GM12891 (cell line): Measurements from ENCODE around the gene RFX2.

Experiments
- PAX5 ChIP-seq: IDR thresholded peaks from 2 replicates; pipeline ENCODE4 v1.6.1; 2011; ENCODE audit warnings: low read length, moderate library complexity, mild to moderate bottlenecking; ENCODE audit not compliant: insufficient read depth, severe bottlenecking
- POLR2A ChIP-seq: IDR thresholded peaks from 2 replicates; pipeline ENCODE4 v1.6.1; 2011; ENCODE audit warnings: low read depth, low read length, control low read depth
- POLR2AphosphoS5 ChIP-seq: IDR thresholded peaks from 2 replicates; pipeline ENCODE4 v1.6.1; 2011; ENCODE audit warnings: low read depth, low read length, control low read depth
- SPI1 ChIP-seq: IDR thresholded peaks from 2 replicates; pipeline ENCODE4 v1.6.1; 2011; ENCODE audit warnings: low read depth, low read length, control low read depth
- TAF1 ChIP-seq: IDR thresholded peaks from 2 replicates; pipeline ENCODE4 v1.6.1; 2011; ENCODE audit warnings: low read depth, low read length, control low read depth

DNA sequence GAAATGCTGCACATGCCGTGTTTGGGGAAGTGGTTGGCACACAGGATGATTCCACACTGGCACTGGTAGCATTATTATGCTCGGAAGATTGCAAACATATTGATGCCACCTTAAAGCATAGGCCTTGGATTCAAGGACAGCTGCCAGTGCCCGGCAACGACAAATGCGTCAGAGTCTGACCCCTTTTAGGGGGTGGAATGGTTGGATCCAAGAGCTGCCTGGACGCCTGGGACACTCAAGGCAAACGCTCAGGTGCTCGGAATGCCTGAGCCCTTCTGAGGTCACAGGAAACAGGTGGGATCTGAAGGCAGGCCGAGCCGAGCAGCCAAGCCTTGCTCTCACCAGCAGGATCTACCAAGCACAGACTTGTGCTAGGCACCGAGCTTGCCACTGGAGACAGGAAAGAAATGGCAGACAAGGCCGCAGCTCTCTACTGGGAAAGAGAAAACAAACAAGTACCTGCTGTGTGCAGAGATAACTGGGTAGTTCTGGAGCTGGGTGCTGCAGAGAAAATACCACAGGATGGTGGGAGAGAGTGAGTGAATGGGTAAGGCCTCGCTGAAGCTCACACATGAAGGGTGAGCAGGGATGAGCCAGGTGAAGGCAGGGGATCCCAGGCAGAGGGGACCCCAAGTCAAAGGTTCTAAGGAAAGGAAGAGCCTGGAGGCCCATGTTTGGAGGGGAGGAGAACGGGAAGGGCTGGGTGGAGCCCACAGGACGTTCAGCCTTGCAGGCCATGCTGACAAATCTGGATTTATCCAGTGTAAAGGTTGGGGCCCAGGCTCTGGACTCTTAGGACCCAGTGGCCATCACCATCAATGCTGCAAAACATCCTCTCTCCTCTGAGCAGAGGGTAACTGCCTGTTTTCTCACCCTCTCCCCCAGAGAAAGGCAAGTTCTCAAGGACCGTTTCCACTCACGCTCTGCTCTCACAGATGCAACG is 141.6 kb downstream of the RFX2 start:
- TF ChIP-seq TAF1 (no peak), POLR2AphosphoS5 (no peak), POLR2A (no peak), PAX5 (no peak), SPI1 (no peak)
